Left lobe of liver (tissue), 2 donors: Measurements from ENCODE around the gene SMARCC1. TPM values are rescaled to one million over a fixed set of nuclear protein-coding genes. Genes with fewer than 3 reads are reported as not detected.
"Not testable (repeated sequence)": the region's sequence is repeated elsewhere in the genome, so short reads cannot be mapped to it uniquely, and the experiment has no call there.

Source experiments
- ATAC-seq: fragments of 200-7000 bp; cut with Tn5 transposase; one replicate; pipeline ENCODE4 v1.9.1; 2020; ENCODE audit warnings: mild to moderate bottlenecking, moderate library complexity
- DNase-seq: peaks from one replicate; pipeline ENCODE4 v3.0.0-alpha.2; 2020; ENCODE audit warnings: low spot score
- total RNA-seq: library from RNA; stranded (reverse); gene quantifications from one replicate; pipeline ENCODE4 v1.2.1, GENCODE V29; 2021
- donor health status: DM: no; HTN: no; CAD: no; lungs with moderate emphysema.
- donor health status: DM: no; HTN: yes; CAD: no.

The SMARCC1 gene
- total RNA-seq, result 23.8 TPM

DNA sequence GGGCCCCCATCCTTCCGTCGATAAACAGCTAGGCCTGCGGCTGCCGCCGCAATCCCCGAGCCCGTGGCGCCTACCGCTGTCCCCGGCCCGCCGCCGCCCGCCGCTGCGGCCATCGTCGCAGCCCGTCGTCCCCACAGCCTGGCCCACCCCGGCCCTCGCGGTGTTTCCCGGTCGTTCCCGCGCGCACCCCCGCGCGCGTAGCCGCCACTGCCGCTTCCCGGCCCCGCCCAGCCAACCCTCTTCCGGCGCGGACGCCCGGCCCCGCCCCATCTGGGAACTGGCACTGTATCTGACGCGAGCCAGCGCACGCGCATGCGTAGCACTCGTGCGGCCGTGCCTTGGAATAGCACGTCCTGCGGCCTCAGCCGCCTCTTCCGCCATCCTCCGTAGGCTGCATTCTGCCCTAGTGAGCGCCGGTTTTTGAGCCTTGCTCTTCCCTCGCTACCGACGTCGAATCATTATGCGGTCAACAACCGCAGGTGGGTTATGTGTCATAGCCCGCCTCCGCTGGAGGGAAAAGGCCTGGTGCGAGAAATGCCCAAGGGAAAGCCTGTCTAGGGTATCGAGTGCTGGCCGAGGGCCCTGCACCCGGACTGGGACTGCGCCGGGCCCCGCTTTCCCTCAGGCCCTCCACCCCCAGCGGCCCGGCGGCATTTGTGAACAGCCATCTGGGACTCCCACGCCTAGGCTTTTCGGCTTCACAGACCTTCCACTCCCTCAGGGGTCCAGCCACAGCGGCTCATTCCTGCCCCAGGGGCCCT lies at the start of gene SMARCC1:
TSS of gene SMARCC1 (minus strand) at position 209 of the 761 bp plus-strand sequence. CDS start at position 113, 96 bp downstream.
- DNase-seq (peak; percentile 98), ATAC-seq (peak; percentile 93)

DNA sequence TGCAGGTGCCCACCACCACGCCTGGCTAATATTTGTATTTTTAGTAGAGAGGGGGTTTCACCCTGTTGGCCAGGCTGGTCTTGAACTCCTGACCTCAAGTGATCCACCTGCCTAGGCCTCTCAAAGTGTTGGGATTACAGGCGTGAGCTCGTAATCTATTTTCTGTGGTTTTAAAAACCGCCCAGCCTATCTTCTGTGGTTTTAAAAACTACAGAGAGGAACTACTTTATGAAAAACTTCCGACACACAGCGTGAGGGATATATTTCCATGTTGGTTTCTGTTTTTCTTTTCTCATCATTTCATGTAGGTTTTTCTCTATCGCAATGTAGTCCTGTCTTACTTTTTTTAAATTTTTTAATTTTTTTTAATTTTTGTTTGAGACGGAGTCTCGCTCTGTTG lies 47.8 kb upstream of the SMARCC1 start:
- DNase-seq, ATAC-seq: not testable (repeated sequence)

DNA sequence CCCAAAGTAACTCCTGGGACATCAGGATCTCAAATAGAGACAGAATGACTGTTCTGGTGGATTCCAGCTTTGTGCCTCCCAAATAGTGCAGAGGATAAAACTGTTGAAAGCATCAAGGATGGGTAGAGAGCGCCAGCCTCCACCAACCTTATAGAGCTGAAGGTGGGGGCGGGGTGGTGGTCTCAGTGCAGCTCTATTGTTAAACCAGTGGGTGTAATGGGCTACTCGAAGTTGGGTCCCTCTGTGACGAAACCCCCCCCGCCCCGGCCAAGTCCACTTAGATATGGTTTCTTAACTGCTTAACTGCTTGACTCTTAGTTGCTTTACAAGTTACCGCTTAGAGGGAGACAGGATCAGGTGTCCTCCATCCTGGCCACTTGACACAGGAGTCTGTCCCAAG lies 43.9 kb upstream of the SMARCC1 start:
- ATAC-seq, result no peak
- DNase-seq, result no peak

DNA sequence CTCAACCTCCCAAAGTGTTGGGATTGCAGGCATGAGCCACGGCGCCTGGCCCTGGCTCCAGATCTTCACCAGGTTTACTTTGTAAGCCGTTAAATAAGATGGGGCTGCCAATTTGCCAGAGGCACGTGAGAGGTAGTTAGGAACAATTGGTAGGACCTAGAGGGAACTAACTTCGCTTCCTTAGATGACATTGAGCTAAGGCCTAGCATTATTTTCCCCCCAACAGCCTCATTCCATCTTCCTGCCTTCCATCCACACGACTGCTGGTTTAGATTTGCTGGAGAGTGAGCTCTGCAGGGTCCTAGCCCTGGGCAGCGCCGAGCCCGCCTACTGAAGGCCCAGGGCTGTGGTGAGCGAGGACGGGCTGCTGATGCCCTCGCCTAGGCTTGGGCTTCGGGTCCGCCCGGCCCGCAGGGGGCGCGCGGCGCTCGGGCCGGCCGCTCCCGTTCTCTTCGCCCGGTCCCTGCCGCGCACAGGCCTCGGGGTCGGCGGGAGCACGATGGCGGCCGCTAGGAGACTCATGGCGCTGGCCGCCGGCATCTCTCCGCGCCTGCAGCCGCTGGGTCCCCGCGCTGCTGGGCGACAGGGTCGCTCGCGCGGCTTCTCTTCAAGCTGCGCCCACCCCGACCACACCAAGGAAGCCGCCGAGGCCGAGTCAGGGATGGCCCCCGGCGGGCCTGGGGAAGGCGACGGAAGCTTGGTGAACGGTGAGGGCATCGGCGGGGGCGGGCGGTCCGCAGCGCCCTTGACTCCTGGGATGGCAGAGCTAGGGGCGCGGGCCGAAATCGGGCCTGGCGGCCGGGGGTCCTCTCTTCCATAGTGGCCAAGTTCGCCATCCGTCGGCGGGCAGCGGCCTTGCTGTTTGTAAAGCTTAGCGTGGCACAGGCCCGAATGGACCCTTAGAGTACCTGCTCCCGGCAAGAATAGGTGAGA lies 43.1 kb upstream of the SMARCC1 start:
- peak; percentile 99 for ATAC-seq
- peak; percentile 85 for DNase-seq

DNA sequence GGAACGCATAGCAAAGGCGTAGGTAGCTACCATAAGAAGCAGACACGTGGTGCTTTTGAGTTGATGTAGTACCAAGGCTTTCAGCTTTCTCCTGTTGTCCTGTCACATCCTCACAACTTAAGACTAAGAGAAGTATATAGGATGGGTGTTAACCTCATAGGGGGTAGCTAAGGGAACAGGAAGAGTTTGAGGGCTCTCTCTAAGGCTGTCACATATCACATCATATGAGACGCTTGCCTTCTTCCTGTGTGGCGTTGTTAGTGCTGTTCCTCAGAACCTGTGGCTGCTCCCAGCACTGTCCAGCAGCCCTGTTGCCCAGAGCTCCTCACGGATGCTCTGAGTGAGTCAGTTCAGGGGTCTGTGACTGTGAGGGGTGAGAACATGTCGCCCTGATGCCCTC lies 35.9 kb upstream of the SMARCC1 start:
- no peak for ATAC-seq
- no peak for DNase-seq

DNA sequence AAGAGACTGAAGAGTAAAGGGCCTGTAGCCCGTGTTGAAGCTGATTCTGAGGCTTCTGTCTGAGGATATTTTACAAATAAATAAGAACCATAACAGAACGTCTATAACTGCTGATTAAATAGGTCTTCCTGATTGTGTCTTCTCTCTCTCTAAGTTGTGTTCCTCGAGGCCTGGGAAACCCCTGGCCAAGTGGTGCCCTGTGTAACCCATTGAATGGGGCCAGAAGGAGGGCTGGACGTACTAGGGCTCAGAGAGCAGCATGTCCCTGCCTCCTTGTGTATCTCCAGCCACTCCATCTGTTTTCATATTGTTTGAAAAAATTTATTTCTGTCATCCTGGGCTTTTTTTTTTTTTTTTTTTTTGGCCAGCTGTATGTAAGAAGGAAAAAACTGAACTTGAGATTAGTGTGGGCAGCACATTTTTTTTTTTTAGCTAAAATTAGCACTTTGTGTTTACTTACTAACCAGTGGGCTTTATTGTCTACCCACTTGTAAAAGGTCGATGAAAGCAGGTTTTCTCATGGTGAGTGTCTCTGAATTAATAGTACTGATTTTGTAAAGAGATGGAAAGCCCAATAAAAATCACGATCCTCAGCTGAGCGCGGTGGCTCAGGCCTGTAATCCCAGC lies 32.0 kb upstream of the SMARCC1 start:
- no peak for ATAC-seq
- no peak for DNase-seq

DNA sequence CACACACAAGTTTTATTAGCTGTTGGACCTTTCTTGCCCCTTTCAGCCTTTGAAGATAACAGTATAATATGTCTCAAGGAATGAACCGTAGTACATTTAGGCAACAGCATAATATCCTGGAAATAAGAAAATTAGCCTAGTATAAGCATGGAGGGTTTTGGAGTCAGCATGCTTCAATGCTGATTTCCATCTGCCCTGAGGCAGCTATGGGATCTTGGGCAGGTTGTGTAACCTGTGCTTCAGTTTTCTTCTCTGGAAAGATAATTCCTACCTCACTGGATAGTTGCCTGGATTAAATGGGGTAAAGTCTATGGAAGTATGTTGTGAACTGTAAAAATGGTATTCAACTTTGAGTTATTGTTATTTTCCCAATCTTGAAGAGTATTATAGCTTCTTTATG lies 22.9 kb upstream of the SMARCC1 start:
- ATAC-seq (no peak), DNase-seq (no peak)

DNA sequence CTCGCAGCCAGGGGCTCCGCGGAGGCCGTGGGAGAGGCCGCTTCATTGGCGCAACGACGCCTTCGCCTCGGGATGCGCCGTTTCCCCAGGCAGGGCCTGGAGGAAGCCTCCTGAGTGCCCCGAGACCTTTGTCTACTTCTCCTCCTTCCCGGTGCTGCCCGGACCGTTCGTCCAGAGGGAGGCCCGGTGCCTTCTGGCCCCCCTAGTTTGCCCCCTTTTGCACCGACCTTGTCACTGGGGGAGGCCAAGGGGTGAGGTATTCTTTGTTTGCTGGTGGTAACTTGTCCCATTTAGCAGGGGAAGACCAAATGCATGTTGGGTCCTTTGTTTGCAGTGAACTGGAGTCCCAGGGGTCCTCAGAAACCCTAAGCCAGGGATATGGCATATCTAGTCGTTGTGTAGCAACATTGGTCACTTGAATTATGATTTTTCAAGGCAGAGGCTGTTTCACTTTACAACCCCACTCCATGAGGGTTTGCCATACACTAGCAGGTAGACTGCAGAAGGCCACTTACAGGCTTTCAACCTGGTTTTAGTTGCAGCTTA lies 21.9 kb upstream of the SMARCC1 start:
- no peak for ATAC-seq

DNA sequence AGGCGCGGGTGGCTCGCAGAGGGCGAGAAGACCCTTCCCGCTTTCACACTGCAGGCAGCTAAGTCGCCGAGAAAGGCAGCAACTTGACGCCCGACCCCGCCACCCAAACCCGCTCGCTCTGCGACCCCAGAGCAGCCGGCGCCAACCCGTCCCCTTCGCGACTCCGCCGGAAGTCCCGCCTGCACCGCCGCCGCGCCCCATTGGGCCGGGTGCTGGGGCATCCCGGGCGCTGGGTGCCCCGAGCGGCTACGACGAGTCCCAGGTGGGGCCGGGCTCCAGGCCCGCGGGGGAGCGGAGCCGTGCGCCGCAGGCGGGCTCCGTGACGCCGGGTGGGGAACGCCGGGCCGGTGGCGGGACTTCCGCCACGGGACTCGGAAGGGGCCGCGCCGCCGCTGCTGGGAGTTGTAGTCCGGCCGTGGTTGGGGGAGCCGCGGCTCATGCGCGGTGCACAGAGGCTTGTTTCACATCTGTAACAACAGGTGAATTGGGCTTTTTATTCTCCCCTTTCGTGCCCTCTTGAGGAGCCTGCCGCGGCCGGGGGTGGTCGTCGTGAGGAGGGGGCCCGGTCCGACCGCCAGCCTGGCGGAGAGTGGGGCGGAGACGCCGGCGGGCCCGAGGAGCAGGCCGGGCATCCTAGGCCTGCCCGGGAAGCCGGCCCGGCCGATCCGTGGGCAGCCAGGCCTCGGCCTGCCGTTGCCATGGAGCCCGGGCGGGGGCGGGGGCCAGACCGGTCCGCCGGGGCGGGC lies 21.2 kb upstream of the SMARCC1 start, which contains the start of gene DHX30:
TSS of gene DHX30 (plus strand) at position 405 of the 746 bp plus-strand sequence. CDS start 7,546 bp downstream, outside the sequence.
- ATAC-seq, result peak; percentile 94

More for the DNA sequence above, 21.9 kb upstream of the SMARCC1 start:
- DNase-seq, result no peak

DNA sequence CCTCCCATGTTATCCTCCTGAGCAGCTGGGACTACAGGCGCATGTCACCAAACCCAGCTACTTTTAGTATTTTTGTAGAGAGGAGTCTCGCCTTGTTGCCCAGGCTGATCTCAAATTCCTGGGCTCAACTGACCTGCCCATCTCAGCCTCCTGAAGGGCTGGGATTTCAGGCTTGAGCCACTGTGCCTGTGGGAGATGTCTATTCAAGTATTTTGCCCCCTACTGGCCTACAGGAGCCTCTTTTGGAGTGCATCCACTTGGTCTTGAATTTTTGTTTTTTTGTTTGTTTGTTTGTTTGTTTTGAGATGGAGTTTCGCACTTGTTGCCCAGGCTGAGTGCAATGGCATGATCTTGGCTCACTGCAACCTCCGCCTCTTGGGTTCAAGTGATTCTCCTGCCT lies 18.0 kb upstream of the SMARCC1 start:
- no peak for DNase-seq

More for the DNA sequence above, 21.2 kb upstream of the SMARCC1 start, which contains the start of gene DHX30:
- peak; percentile 93 for DNase-seq

DNA sequence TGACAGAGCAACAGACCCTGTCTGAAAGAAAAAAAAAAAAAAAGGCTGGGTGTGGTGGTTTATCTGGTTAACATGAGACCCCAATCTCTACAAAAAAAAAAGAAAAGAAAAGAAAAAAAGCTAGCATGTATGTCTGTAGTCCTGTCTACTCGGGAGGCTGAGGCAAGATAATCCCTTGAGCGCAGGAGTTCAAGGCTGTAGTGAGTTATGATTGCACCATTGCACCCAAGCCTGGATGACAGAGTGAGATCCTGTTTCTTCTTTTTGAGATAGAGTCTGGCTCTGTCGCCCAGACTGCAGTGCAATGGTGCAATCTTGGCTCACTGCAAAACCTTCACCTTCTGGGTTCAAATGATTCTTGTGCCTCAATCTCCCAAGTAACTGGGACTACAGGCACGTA lies 12.9 kb upstream of the SMARCC1 start:
- DNase-seq (no peak), ATAC-seq (no peak)

More for the DNA sequence above, 18.0 kb upstream of the SMARCC1 start:
- no peak for ATAC-seq

DNA sequence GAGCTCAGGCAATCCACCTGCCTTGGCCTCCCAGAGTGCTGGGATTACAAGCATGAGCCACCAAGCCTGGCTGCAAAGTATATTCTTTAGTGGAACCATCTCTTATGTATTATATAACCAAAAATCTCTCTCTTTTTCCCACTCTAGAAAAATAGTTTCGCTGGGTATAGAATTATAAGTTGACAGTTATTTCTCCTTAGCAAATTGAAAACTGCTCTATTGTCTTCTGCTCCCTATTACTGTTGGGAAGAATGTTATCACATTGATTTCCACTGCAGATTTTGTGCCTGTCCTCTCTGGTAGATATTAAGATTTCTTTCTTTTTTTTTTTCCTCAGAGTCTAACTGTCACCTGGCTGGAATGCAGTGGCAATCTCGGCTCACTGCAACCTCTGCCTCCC lies 11.0 kb upstream of the SMARCC1 start:
- ATAC-seq (no peak), DNase-seq (no peak)

DNA sequence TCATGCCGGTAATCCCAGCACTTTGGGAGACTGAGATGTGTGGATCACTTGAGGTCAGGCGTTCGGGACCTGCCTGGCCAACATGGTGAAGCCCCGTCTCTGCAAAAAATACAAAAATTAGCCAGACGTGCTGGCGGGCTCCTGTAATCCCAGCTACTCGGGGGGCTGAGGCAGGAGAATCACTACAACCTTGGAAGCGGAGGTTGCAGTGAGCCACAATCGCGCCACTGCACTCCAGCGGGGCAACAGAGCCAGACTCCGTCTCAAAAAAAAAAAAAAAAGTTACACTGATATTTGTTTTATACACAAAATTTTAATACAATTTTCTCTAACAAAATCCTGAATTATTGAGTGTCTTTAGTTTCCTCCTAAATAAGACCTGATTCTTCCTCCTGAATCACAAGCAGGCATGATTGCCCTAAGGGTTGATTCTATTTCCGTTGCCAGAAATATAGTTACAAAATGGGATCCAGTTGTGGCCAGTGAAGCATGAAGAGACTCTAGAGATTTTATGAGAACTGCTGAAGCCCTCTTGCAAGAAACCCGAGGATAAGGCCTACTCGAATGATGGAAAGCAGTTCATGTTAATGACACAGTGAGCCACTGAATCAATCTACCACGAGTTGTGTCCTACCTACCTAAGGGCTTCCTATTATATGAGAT lies 9.6 kb upstream of the SMARCC1 start:
- DNase-seq (no peak), ATAC-seq (no peak)

DNA sequence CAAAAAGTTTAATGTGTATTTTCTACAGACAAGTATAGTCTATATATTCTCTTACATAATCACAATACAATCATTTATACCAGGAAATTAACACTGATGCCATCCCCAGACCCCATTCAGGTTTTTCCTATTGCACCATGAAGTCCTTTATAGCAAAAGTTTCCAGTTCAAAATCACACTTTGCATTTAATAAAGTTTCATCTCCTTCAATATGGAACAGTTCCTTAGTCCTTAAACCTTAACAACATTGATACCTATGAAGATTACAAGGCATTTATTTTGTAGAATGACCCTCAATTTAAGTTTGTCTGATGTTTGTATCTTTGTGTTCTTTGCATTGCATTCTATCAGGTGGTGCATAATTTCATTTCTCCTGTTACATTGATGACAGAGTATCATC lies 2.0 kb upstream of the SMARCC1 start:
- DNase-seq, result no peak
- no peak for ATAC-seq

DNA sequence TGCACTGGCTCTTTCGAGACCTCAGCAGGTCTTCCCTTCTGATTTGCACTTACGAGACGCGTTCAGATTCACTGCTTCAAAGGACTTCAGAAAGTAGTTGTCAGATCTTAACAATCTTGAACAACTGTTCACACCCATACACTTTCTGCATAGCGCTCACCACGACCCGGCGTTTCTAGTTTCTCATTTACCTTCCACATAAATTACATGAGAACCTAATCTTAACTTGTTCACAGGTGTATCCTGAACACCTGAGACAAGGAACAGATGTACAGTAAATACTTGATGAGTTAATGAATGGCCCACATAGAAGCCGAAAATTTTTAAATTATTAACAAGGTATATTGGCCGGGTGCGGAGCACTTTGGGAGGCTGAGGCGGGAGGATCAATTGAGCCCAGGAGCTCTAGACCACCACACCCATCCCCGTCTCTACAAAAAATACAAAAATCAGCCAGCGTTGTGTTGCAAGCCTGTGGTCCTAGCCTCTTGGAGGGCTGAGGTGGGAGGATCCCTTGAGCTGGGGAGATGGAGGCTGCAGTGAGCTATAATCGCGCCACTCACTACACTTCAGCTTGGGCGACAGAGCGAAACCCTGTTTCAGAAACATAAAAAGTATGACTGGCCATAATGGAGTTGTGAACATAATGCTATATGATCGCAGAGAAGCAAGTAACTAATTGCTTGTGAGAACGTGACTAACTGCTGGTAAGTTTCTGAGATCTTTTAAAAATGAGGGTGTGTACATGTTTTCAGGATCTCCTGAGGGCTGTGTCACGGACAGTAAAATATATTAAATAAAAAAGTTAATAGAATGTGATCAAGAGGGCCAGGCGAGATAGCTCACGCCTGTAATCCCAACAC lies 984 bp upstream of the SMARCC1 start:
- no peak for ATAC-seq
- DNase-seq, result no peak

DNA sequence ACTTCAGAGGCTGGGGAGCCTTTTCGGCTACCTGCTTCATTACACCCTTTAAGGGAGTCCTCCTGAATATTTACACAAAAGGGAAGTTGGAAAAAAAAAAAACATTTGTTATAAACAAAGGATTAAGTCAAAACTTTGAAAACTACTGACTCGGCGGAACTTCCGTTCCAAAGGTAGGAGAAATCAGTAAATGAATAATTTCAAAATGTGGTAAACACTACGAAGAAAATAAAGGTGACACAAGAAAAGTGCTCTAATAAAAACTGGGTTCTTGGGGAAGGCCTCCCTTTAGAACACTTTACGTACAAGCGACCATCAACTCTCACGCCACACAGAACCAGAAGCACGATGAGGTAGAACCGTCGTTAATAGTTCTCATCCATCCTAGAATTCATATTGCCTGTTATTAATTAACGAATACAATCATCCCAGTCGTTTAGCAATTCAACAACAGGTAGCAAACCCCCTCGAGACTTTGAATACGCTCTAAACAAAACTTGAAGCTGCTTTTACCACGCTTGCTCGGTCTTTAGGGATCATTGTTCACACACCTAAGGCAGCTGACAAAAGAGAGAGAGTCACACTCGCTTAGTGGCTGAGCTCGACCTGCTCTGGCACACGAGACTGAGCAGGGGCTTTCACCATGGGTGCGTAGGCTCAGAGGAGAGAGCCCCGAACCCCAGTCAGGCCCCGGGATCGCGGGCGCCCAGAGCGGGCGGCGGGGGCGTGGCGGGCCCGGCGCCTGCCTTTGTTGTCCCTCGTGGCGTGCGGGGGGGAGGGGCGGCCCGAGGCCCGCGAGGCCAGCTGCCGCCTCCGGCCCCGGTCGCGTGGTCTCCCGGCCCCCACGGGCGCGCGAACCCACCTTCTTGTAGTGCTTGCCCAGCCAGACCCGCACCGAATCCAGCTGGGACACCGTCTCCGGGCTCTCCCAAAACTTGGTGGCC lies 680 bp downstream of the SMARCC1 start:
- peak; percentile 74 for DNase-seq
- ATAC-seq, result peak; percentile 71

DNA sequence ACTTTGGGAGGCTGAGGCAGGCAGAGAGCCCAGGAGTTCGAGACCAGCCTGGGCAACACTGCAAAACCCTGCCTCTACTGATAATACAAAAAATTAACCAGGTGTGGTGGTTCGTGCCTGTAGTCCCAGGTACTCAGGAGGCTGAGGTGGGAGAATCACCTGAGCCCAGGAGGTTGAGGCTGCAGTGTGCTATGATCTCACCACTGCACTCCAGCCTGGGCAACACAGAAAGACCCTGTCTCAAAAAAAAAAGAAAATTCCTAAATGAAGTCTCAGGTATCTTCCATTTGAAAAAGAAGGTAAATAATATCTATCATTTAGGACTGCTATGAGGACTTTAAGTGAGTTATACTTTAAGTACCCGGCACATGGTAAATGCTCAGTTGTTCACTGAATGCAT lies 2.9 kb downstream of the SMARCC1 start:
- ATAC-seq (no peak), DNase-seq (no peak)

DNA sequence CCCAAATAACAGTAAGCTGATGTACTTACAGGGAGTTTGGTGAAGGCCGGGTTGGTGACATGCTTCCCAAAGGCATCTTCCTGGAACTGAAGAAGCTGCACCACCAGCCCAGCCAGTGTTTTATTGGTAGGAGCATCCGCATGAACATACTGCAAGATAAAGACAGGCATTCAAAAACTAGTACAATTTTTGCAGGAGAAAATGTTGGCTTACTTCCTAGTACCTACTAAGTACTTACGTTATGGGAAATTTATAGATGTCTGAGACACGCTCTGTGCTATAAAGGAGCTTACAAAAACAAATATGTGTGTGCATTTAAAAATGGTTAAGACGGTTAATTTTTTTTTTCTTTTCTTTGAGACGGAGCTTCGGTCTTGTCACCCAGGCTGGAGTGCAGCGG lies 8.9 kb downstream of the SMARCC1 start:
- no peak for DNase-seq
- ATAC-seq, result no peak
